Measurements from ENCODE around the gene SDK2. TPM values are rescaled to one million over a fixed set of nuclear protein-coding genes. Genes with fewer than 3 reads are reported as not detected.

Gene SDK2
- total RNA-seq, 2 experiments from 2014 or later = 10.5 to 11.9 TPM

- Mint-ChIP-seq H3K27me3 (peaks cover 3% of the 10 kb centered on the region), H3K4me3 (no peak overlapping the region), H3K36me3 (ENCODE audit: low read depth) (no peaks in the 10 kb centered on the region), H3K27ac (no peak overlapping the region), H3K9me3 (no peaks in the 10 kb centered on the region), H3K4me1 (peaks cover 5% of the 10 kb centered on the region)
- ChIA-PET POLR2A (no interaction called here), CTCF (no interaction called here)
- no peak for DNase-seq
Observed at GRCh38 chr17:73534209-73534909, 109.9 kb downstream of the SDK2 start.

GRCh38 chr17:73533781-73534180 lies 110.5 kb downstream of the SDK2 start:
- Mint-ChIP-seq H3K4me3 (no peak overlapping the region), H3K36me3 (ENCODE audit: low read depth) (no peaks in the 10 kb centered on the region), H3K9me3 (no peaks in the 10 kb centered on the region), H3K27ac (no peak overlapping the region), H3K4me1 (peaks cover 5% of the 10 kb centered on the region), H3K27me3 (peaks cover 3% of the 10 kb centered on the region)
- ChIA-PET CTCF (interaction anchor here (0.9 kb wide), 1 partner anchor 11 kb away, joined by 3 read pairs; no protein-coding TSS in a partner anchor), POLR2A (no interaction called here)
- DNase-seq = no peak

- no peak for DNase-seq
- ChIA-PET CTCF (interaction anchor here (0.9 kb wide), 1 partner anchor 12 kb away, joined by 3 read pairs; no protein-coding TSS in a partner anchor), POLR2A (no interaction called here)
- Mint-ChIP-seq H3K27me3 (peaks cover 3% of the 10 kb centered on the region), H3K4me1 (peaks cover 5% of the 10 kb centered on the region), H3K9me3 (no peaks in the 10 kb centered on the region), H3K4me3 (no peak overlapping the region), H3K27ac (no peak overlapping the region), H3K36me3 (ENCODE audit: low read depth) (no peaks in the 10 kb centered on the region)
Observed at GRCh38 chr17:73533127-73533526, 111.1 kb downstream of the SDK2 start.

- Mint-ChIP-seq H3K27me3 (peaks cover 3% of the 10 kb centered on the region), H3K9me3 (no peaks in the 10 kb centered on the region), H3K27ac (no peak overlapping the region), H3K4me3 (no peak overlapping the region), H3K4me1 (peaks cover 5% of the 10 kb centered on the region), H3K36me3 (ENCODE audit: low read depth) (no peaks in the 10 kb centered on the region)
- CTCF ChIA-PET = no interaction called here
- POLR2A ChIA-PET = no interaction called here
- no peak for DNase-seq
Observed at GRCh38 chr17:73532421-73532901, 111.8 kb downstream of the SDK2 start.

- Mint-ChIP-seq H3K27ac (no peak overlapping the region), H3K9me3 (no peaks in the 10 kb centered on the region), H3K36me3 (ENCODE audit: low read depth) (no peaks in the 10 kb centered on the region), H3K4me1 (peaks cover 5% of the 10 kb centered on the region), H3K27me3 (peaks cover 3% of the 10 kb centered on the region), H3K4me3 (no peak overlapping the region)
- ChIA-PET CTCF (interaction anchor here (1.1 kb wide), 1 partner anchor 72 kb away, joined by 3 read pairs; no protein-coding TSS in a partner anchor), POLR2A (interaction anchor here (0.8 kb wide), 1 partner anchor 101 kb away, joined by 3 read pairs; no protein-coding TSS in a partner anchor)
- no peak for DNase-seq
Observed at GRCh38 chr17:73531158-73531557, 113.1 kb downstream of the SDK2 start.

- ChIA-PET POLR2A (no interaction called here), CTCF (no interaction called here)
- Mint-ChIP-seq H3K4me3 (no peak overlapping the region), H3K9me3 (no peaks in the 10 kb centered on the region), H3K27ac (no peak overlapping the region), H3K4me1 (no peaks in the 10 kb centered on the region), H3K36me3 (ENCODE audit: low read depth) (no peaks in the 10 kb centered on the region), H3K27me3 (peaks cover 3% of the 10 kb centered on the region)
- DNase-seq = no peak
Observed at GRCh38 chr17:73528679-73529078, 115.6 kb downstream of the SDK2 start.

- ChIA-PET CTCF (no interaction called here), POLR2A (no interaction called here)
- Mint-ChIP-seq H3K4me1 (no peaks in the 10 kb centered on the region), H3K27me3 (peaks cover 3% of the 10 kb centered on the region), H3K4me3 (no peak overlapping the region), H3K27ac (no peak overlapping the region), H3K9me3 (no peaks in the 10 kb centered on the region), H3K36me3 (ENCODE audit: low read depth) (no peaks in the 10 kb centered on the region)
- DNase-seq = no peak
Observed at GRCh38 chr17:73526952-73527351, 117.3 kb downstream of the SDK2 start.

- CTCF ChIA-PET = interaction anchor here (0.7 kb wide), 1 partner anchor 17 kb away, joined by 3 read pairs; no protein-coding TSS in a partner anchor
- DNase-seq = no peak
- Mint-ChIP-seq H3K4me1 (no peaks in the 10 kb centered on the region), H3K36me3 (ENCODE audit: low read depth) (no peaks in the 10 kb centered on the region), H3K27ac (no peak overlapping the region), H3K4me3 (no peak overlapping the region), H3K27me3 (peaks cover under 1% of the 10 kb centered on the region), H3K9me3 (no peaks in the 10 kb centered on the region)
- POLR2A ChIA-PET = no interaction called here
Observed at GRCh38 chr17:73524941-73525679, 119.1 kb downstream of the SDK2 start.

GRCh38 chr17:73522696-73523095 lies 121.5 kb downstream of the SDK2 start:
- no peak overlapping the region for H3K27ac Mint-ChIP-seq
- no peak overlapping the region for H3K4me3 Mint-ChIP-seq
- no peak for DNase-seq
- H3K27me3 Mint-ChIP-seq = no peaks in the 10 kb centered on the region
- ChIA-PET CTCF (no interaction called here), POLR2A (no interaction called here)
- no peaks in the 10 kb centered on the region for H3K4me1 Mint-ChIP-seq
- H3K9me3 Mint-ChIP-seq = no peaks in the 10 kb centered on the region
- H3K36me3 Mint-ChIP-seq (ENCODE audit: low read depth) = no peaks in the 10 kb centered on the region

GRCh38 chr17:73522107-73522506 lies 122.1 kb downstream of the SDK2 start:
- no peaks in the 10 kb centered on the region for H3K9me3 Mint-ChIP-seq
- POLR2A ChIA-PET = no interaction called here

GRCh38 chr17:73521376-73521775 lies 122.9 kb downstream of the SDK2 start:
- POLR2A ChIA-PET = no interaction called here
- CTCF ChIA-PET = no interaction called here
- H3K36me3 Mint-ChIP-seq (ENCODE audit: low read depth) = no peaks in the 10 kb centered on the region
- H3K27ac Mint-ChIP-seq = peak overlapping the region; percentile 22
- no peaks in the 10 kb centered on the region for H3K27me3 Mint-ChIP-seq
- no peak for DNase-seq
- H3K4me1 Mint-ChIP-seq = no peaks in the 10 kb centered on the region
- H3K9me3 Mint-ChIP-seq = no peaks in the 10 kb centered on the region
- no peak overlapping the region for H3K4me3 Mint-ChIP-seq

More at GRCh38 chr17:73522107-73522506, 122.1 kb downstream of the SDK2 start:
- CTCF ChIA-PET = no interaction called here
- H3K36me3 Mint-ChIP-seq (ENCODE audit: low read depth) = no peaks in the 10 kb centered on the region
- DNase-seq = no peak
- H3K4me3 Mint-ChIP-seq = no peak overlapping the region
- H3K27ac Mint-ChIP-seq = no peak overlapping the region
- H3K4me1 Mint-ChIP-seq = no peaks in the 10 kb centered on the region
- no peaks in the 10 kb centered on the region for H3K27me3 Mint-ChIP-seq

- Mint-ChIP-seq H3K4me1 (no peaks in the 10 kb centered on the region), H3K4me3 (no peak overlapping the region), H3K27ac (no peak overlapping the region), H3K27me3 (no peaks in the 10 kb centered on the region), H3K36me3 (ENCODE audit: low read depth) (no peaks in the 10 kb centered on the region), H3K9me3 (no peaks in the 10 kb centered on the region)
- ChIA-PET CTCF (no interaction called here), POLR2A (no interaction called here)
- DNase-seq = no peak
Observed at GRCh38 chr17:73520369-73520761, 123.9 kb downstream of the SDK2 start.

GRCh38 chr17:73519714-73520368 lies 124.4 kb downstream of the SDK2 start:
- Mint-ChIP-seq H3K36me3 (ENCODE audit: low read depth) (no peaks in the 10 kb centered on the region), H3K27ac (no peak overlapping the region), H3K4me1 (no peaks in the 10 kb centered on the region), H3K9me3 (no peaks in the 10 kb centered on the region), H3K4me3 (no peak overlapping the region), H3K27me3 (no peaks in the 10 kb centered on the region)
- ChIA-PET CTCF (interaction anchor here (0.9 kb wide), 1 partner anchor 108 kb away, joined by 3 read pairs; no protein-coding TSS in a partner anchor), POLR2A (no interaction called here)
- DNase-seq = no peak
